Astrocyte of the cerebellum (primary cell): ENCODE data around the gene GHR.

Experiments
- DNase-seq: peaks from one replicate; pipeline ENCODE4 v3.0.0-alpha.2; 2011; ENCODE audit warnings: low read depth
- H3K4me3 ChIP-seq: 2 replicates; pipeline ENCODE4 v1.5.1; 2011; ENCODE audit warnings: mild to moderate bottlenecking, low read depth, low read length, moderate library complexity
- CTCF ChIP-seq: IDR thresholded peaks from 2 replicates; pipeline ENCODE4 v1.5.1; 2012; ENCODE audit warnings: low read length, low read depth, moderate library complexity, mild to moderate bottlenecking; ENCODE audit errors: missing control alignments
- in situ Hi-C: cut with HindIII; loops from 2 replicates; pipeline ENCODE4 v1.10.0; 2017; ENCODE audit warnings: low sequenced_read_pairs

GHR gene

GRCh38 chr5:42454216-42454995 is 31.2 kb downstream of the GHR start:
- no peak for TF ChIP-seq CTCF
- no peak for DNase-seq
- no peak overlapping the region for H3K4me3 ChIP-seq
- in situ Hi-C loops, result no loop called here

GRCh38 chr5:42461033-42461432 is 37.8 kb downstream of the GHR start:
- no peak for TF ChIP-seq CTCF
- H3K4me3 ChIP-seq, result no peak overlapping the region
- no peak for DNase-seq
- in situ Hi-C loops, result no loop called here

GRCh38 chr5:42461507-42461906 is 38.3 kb downstream of the GHR start:
- TF ChIP-seq CTCF, result no peak
- DNase-seq, result no peak
- H3K4me3 ChIP-seq, result no peak overlapping the region
- in situ Hi-C loops, result no loop called here

- H3K4me3 ChIP-seq, result no peak overlapping the region
- TF ChIP-seq CTCF, result no peak
- DNase-seq, result no peak
- in situ Hi-C loops, result no loop called here
Observed at GRCh38 chr5:42462083-42462482, 38.8 kb downstream of the GHR start.

GRCh38 chr5:42467572-42467971 is 44.3 kb downstream of the GHR start:
- TF ChIP-seq CTCF, result no peak

GRCh38 chr5:42467981-42468524 is 44.8 kb downstream of the GHR start:
- H3K4me3 ChIP-seq, result no peak overlapping the region
- in situ Hi-C loops, result no loop called here
- no peak for TF ChIP-seq CTCF
- DNase-seq, result no peak

More at GRCh38 chr5:42467572-42467971, 44.3 kb downstream of the GHR start:
- no peak overlapping the region for H3K4me3 ChIP-seq
- DNase-seq, result no peak
- in situ Hi-C loops, result no loop called here
